IMR-90 (cell line): ENCODE data around the gene ALPP. TPM values are rescaled to one million over a fixed set of nuclear protein-coding genes. Genes with fewer than 3 reads are reported as not detected.

Experiments used
- ATAC-seq: fragments of 200-7000 bp; cut with Tn5 transposase; 2 replicates; pipeline ENCODE4 v1.9.1; 2020; ENCODE audit warnings: low read depth, mild to moderate bottlenecking, moderate library complexity
- BruUV-seq: library from RNA; stranded (reverse); fragments of 400-500 nt; replicated peaks from 2 replicates; lab custom pipeline; 2021; lab: Mats Ljungman, UMichigan
- CTCF ChIA-PET: fragments of 300-600 bp; formaldehyde crosslinking; extraction: SDS; loops from one replicate; lab custom pipeline; 2021; ENCODE audit warnings: antibody characterized with exemption; lab: Yijun Ruan, JAX
- POLR2A ChIA-PET: fragments of 300-600 bp; sonication (Branson Sonifier 250); formaldehyde crosslinking; loops from one replicate; lab custom pipeline; 2022; ENCODE audit warnings: antibody characterized with exemption; ENCODE audit not compliant: unreplicated experiment; lab: Charles Lee
- DNase-seq: peaks from one replicate; pipeline ENCODE4 v3.0.0; 2013
- H2AFZ ChIP-seq: replicated peaks from 2 replicates; pipeline ENCODE3; 2013; ENCODE audit warnings: low read length, mild to moderate bottlenecking; ENCODE audit not compliant: poor library complexity
- H2AK5ac ChIP-seq: 2 replicates; pipeline ENCODE4 v1.6.1; 2013; ENCODE audit warnings: low read depth, low read length, inconsistent platforms
- H2AK9ac ChIP-seq: replicated peaks from 2 replicates; pipeline ENCODE3; 2013; ENCODE audit warnings: mild to moderate bottlenecking, low read depth, low read length, moderate library complexity; ENCODE audit not compliant: poor library complexity
- H2BK120ac ChIP-seq: 2 replicates; pipeline ENCODE4 v1.6.1; 2013; ENCODE audit warnings: low read depth, low read length, inconsistent platforms
- H2BK15ac ChIP-seq: 3 replicates; pipeline ENCODE4 v1.6.1; 2013; ENCODE audit warnings: low read depth, low read length, inconsistent platforms
- H2BK20ac ChIP-seq: 2 replicates; pipeline ENCODE4 v1.6.1; 2013; ENCODE audit warnings: low read depth, mild to moderate bottlenecking, inconsistent platforms, low read length, moderate library complexity
- H2BK5ac ChIP-seq: 2 replicates; pipeline ENCODE4 v1.6.1; 2013; ENCODE audit warnings: mild to moderate bottlenecking, low read depth, low read length, inconsistent platforms; ENCODE audit not compliant: poor library complexity, severe bottlenecking
- H3K14ac ChIP-seq: replicated peaks from 2 replicates; pipeline ENCODE4 v1.6.1; 2013; ENCODE audit warnings: low read depth, low read length, inconsistent platforms
- H3K18ac ChIP-seq: 2 replicates; pipeline ENCODE4 v1.6.1; 2013; ENCODE audit warnings: low read depth, low read length, control low read depth
- H3K23ac ChIP-seq: 2 replicates; pipeline ENCODE4 v1.6.1; 2013; ENCODE audit warnings: low read depth, low read length, inconsistent platforms
- H3K27ac ChIP-seq: 2 replicates; pipeline ENCODE4 v1.5.1; 2013; ENCODE audit warnings: mild to moderate bottlenecking, control low read depth, low read length; ENCODE audit not compliant: insufficient read depth
- H3K27me3 ChIP-seq: 2 replicates; pipeline ENCODE4 v1.6.1; 2013; ENCODE audit warnings: low read length; ENCODE audit not compliant: control insufficient read depth, insufficient read depth
- H3K36me3 ChIP-seq: 2 replicates; pipeline ENCODE4 v1.6.1; 2013; ENCODE audit warnings: low read length, mixed read lengths; ENCODE audit not compliant: control insufficient read depth, insufficient read depth
- H3K4ac ChIP-seq: 2 replicates; pipeline ENCODE4 v1.6.1; 2013; ENCODE audit warnings: low read depth, low read length, inconsistent platforms
- H3K4me1 ChIP-seq: 2 replicates; pipeline ENCODE4 v1.6.1; 2013; ENCODE audit warnings: low read length, mixed read lengths; ENCODE audit not compliant: control insufficient read depth, insufficient read depth
- H3K4me2 ChIP-seq: 2 replicates; pipeline ENCODE4 v1.6.1; 2013; ENCODE audit warnings: low read depth, mild to moderate bottlenecking, control low read depth, low read length, moderate library complexity
- H3K4me3 ChIP-seq: 2 replicates; pipeline ENCODE4 v1.5.1; 2013; ENCODE audit warnings: low read depth, mild to moderate bottlenecking, control low read depth, low read length, moderate library complexity; ENCODE audit not compliant: insufficient read depth
- H3K56ac ChIP-seq: 2 replicates; pipeline ENCODE4 v1.6.1; 2013; ENCODE audit warnings: low read length, inconsistent platforms; ENCODE audit not compliant: insufficient read depth; ENCODE audit errors: extremely low read depth
- H3K79me1 ChIP-seq, 2 experiments: 2 replicates each; pipeline ENCODE4 v1.6.1; 2013; ENCODE audit warnings: low read length in 2 of 2, inconsistent platforms in 1 of 2, low read depth in 1 of 2
- H3K9ac ChIP-seq: 2 replicates; pipeline ENCODE4 v1.6.1; 2013; ENCODE audit warnings: low read depth, low read length, control low read depth
- H3K9me1 ChIP-seq: 2 replicates; pipeline ENCODE4 v1.6.1; 2013; ENCODE audit warnings: low read length, inconsistent platforms; ENCODE audit not compliant: insufficient read depth
- H3K9me3 ChIP-seq: 2 replicates; pipeline ENCODE4 v1.6.1; 2013; ENCODE audit warnings: low read length; ENCODE audit not compliant: control insufficient read depth, insufficient read depth
- H4K20me1 ChIP-seq: 2 replicates; pipeline ENCODE4 v1.6.1; 2013; ENCODE audit warnings: low read length, inconsistent platforms; ENCODE audit not compliant: insufficient read depth
- H4K5ac ChIP-seq: 2 replicates; pipeline ENCODE4 v1.6.1; 2013; ENCODE audit warnings: mild to moderate bottlenecking, low read depth, low read length, control low read depth
- H4K8ac ChIP-seq, 2 experiments: 2 replicates each; pipeline ENCODE4 v1.6.1; 2013; ENCODE audit warnings: low read depth in 2 of 2, low read length in 2 of 2, control low read depth in 1 of 2, inconsistent platforms in 1 of 2
- H4K91ac ChIP-seq: 2 replicates; pipeline ENCODE4 v1.6.1; 2013; ENCODE audit warnings: low read depth, low read length, inconsistent platforms; ENCODE audit not compliant: insufficient read depth
- BHLHE40 ChIP-seq: fragments of 150-350 bp; IDR thresholded peaks from 2 replicates; pipeline ENCODE4 v1.6.1; 2016; ENCODE audit warnings: mild to moderate bottlenecking, low read depth, low read length
- FOS ChIP-seq: fragments of 150-350 bp; IDR thresholded peaks from 2 replicates; pipeline ENCODE4 v1.6.1; 2016; ENCODE audit warnings: low read depth, low read length
- MXI1 ChIP-seq: IDR thresholded peaks from 2 replicates; pipeline ENCODE4 v1.6.1; 2012; ENCODE audit warnings: low read depth, mild to moderate bottlenecking, low read length, moderate library complexity, borderline replicate concordance
- POLR2A ChIP-seq: IDR thresholded peaks from 2 replicates; pipeline ENCODE4 v1.6.1; 2012; ENCODE audit warnings: mild to moderate bottlenecking, low read depth, low read length
- RFX5 ChIP-seq: IDR thresholded peaks from 2 replicates; pipeline ENCODE4 v1.8.0; 2012; ENCODE audit warnings: low read depth, mild to moderate bottlenecking, low read length, moderate library complexity
- SMC3 ChIP-seq: fragments of 150-350 bp; IDR thresholded peaks from 2 replicates; pipeline ENCODE4 v1.6.1; 2016; ENCODE audit warnings: low read depth, mild to moderate bottlenecking, antibody characterized with exemption, low read length, moderate library complexity
- WGBS, 2 experiments: methylation state at CpG; one replicate each; pipeline versions ENCODE4 v1.1.5 to v1.1.7; 2013; ENCODE audit warnings: missing lambda C conversion rate in 2 of 2; ENCODE audit not compliant: insufficient read length in 1 of 2; ENCODE audit errors: extremely low coverage in 2 of 2; 5-methylcytosine and 5-hydroxymethylcytosine counted together
- dilution Hi-C: fragments of 300-500 bp; cut with HindIII; formaldehyde crosslinking; loops from one replicate; pipeline ENCODE4 v1.14.3; 2018; ENCODE audit warnings: low sequenced_read_pairs; ENCODE audit not compliant: unreplicated experiment
- in situ Hi-C: fragments of 300-500 bp; cut with MboI; formaldehyde crosslinking; loops from 3 replicates; pipeline ENCODE4 v1.14.3; 2019; ENCODE audit warnings: low sequenced_read_pairs, inconsistent platforms, mixed read lengths
- intact Hi-C: fragments of 100-400 bp; cut with micrococcal nuclease; formaldehyde crosslinking; loops from 2 replicates; pipeline ENCODE4 v1.10.0; 2022
- polyA plus RNA-seq, 3 experiments: library from polyadenylated mRNA; depleted of rRNA; stranded (reverse); fragments of >200 nt; gene quantifications; 2 replicates each; pipeline ENCODE4 v1.2.3, GENCODE V29; 2012; ENCODE audit warnings: low replicate concordance in 1 of 3
- total RNA-seq: library from RNA; depleted of rRNA; stranded (reverse); fragments of >200 nt; gene quantifications from 2 replicates; pipeline ENCODE4 v1.2.3, GENCODE V29; 2012
- TF ChIP-seq, protein P1 (sequence below): fragments of 150-350 bp; IDR thresholded peaks from 2 replicates; pipeline ENCODE4 v1.6.1; 2017; ENCODE audit warnings: mild to moderate bottlenecking, antibody characterized with exemption, low read length, low read depth

The ALPP gene
- total and polyA plus RNA-seq, 2 of the 4 experiments (the other 2 are of a cell fraction): not detected

DNA sequence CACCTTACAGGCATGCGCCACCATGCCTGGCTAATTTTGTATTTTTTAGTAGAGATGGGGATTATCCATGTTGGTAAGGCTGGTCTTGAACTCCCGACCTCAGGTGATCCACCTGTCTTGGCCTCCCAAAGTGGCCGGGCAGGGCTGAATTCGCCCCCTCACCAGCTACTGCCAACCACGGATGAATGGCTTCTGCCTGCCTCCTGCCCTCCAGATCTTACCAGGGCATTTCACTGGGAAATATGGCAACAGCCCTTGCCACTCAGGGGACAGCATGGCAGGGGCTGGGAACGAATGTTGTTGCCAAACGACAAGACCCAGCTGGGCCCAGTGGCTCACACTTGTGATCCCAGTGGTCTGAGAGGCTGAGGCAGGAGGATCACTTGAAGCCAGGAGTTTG, 1.8 kb upstream of the ALPP start:
- Histone ChIP-seq H3K79me1 (no peaks in the 10 kb centered on the region), H3K4me2 (no peak overlapping the region), H3K9ac (no peak overlapping the region), H3K18ac (no peak overlapping the region), H3K4ac (no peak overlapping the region), H4K20me1 (no peaks in the 10 kb centered on the region), H2BK15ac (no peak overlapping the region), H3K9me1 (no peaks in the 10 kb centered on the region), H3K27me3 (peaks cover 41% of the 10 kb centered on the region), H3K9me3 (no peaks in the 10 kb centered on the region), H2BK120ac (no peak overlapping the region), H2AK9ac (no peak overlapping the region), H2BK20ac (no peak overlapping the region), H3K14ac (no peak overlapping the region), H3K4me1 (no peaks in the 10 kb centered on the region), H2AK5ac (no peak overlapping the region), H3K36me3 (no peaks in the 10 kb centered on the region), H3K23ac (no peak overlapping the region), H3K27ac (no peak overlapping the region), H2AFZ (no peak overlapping the region), H4K8ac (no peak overlapping the region), H2BK5ac (no peak overlapping the region), H4K91ac (no peak overlapping the region), H3K4me3 (no peak overlapping the region), H4K5ac (no peak overlapping the region), H3K56ac (no peak overlapping the region)
- no CpG with 5 or more reads among the region's 7 CpGs for WGBS, 2 experiments
- no peak for TF ChIP-seq BHLHE40
- no peak for TF ChIP-seq POLR2A
- no peak for TF ChIP-seq RFX5
- TF ChIP-seq MXI1: no peak
- TF ChIP-seq, protein P1, sequence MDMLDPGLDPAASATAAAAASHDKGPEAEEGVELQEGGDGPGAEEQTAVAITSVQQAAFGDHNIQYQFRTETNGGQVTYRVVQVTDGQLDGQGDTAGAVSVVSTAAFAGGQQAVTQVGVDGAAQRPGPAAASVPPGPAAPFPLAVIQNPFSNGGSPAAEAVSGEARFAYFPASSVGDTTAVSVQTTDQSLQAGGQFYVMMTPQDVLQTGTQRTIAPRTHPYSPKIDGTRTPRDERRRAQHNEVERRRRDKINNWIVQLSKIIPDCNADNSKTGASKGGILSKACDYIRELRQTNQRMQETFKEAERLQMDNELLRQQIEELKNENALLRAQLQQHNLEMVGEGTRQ: no peak
- TF ChIP-seq SMC3: no peak
- no peak for TF ChIP-seq FOS
- CTCF ChIA-PET: interaction anchor here (0.6 kb wide), 1 partner anchor 13 kb away, joined by 3 read pairs; no protein-coding TSS in a partner anchor
- in situ Hi-C loops (no loop called here), dilution Hi-C loops (no loop called here), intact Hi-C loops (no loop called here)
- POLR2A ChIA-PET: no interaction called here
- BruUV-seq: no TSS peak
- no peak for ATAC-seq
- no peak for DNase-seq
